ENCODE data around the gene PHF2.

GRCh38 chr9:93612796-93613154 is 36.4 kb downstream of the PHF2 start:
- TF ChIP-seq CTCF (conservative IDR thresholded peaks at IDR 0.05; ENCODE audit: low read length), result no peak
- TF ChIP-seq EZH2phosphoT487 (IDR thresholded peaks at IDR 0.05; ENCODE audit: borderline replicate concordance, low read depth, low read length), result no peak
